Prostate gland (tissue), 2 donors: ENCODE measurements around the gene LPAR2.

Experiments
- POLR2A ChIP-seq: fragments of 450-650 bp; IDR thresholded peaks from one replicate; pipeline ENCODE4 v1.6.1; 2016; ENCODE audit warnings: antibody characterized with exemption, mild to moderate bottlenecking
- POLR2AphosphoS5 ChIP-seq: sonication (generic); formaldehyde crosslinking; IDR thresholded peaks from one replicate; pipeline ENCODE4 v1.6.1; 2017; ENCODE audit warnings: antibody characterized with exemption
- TF ChIP-seq, protein P1 (sequence below), 4 experiments: fragments of 200-600 bp in 2 of 4; fragments of 450-650 bp in 2 of 4; sonication (generic) in 2 of 4; IDR thresholded peaks; 1 replicate in 3 of 4; 2 replicates in 1 of 4; pipeline ENCODE4 v1.5.1; 2016 to 2019; ENCODE audit warnings: antibody characterized with exemption in 4 of 4, mild to moderate bottlenecking in 2 of 4, moderate library complexity in 2 of 4

DNA sequence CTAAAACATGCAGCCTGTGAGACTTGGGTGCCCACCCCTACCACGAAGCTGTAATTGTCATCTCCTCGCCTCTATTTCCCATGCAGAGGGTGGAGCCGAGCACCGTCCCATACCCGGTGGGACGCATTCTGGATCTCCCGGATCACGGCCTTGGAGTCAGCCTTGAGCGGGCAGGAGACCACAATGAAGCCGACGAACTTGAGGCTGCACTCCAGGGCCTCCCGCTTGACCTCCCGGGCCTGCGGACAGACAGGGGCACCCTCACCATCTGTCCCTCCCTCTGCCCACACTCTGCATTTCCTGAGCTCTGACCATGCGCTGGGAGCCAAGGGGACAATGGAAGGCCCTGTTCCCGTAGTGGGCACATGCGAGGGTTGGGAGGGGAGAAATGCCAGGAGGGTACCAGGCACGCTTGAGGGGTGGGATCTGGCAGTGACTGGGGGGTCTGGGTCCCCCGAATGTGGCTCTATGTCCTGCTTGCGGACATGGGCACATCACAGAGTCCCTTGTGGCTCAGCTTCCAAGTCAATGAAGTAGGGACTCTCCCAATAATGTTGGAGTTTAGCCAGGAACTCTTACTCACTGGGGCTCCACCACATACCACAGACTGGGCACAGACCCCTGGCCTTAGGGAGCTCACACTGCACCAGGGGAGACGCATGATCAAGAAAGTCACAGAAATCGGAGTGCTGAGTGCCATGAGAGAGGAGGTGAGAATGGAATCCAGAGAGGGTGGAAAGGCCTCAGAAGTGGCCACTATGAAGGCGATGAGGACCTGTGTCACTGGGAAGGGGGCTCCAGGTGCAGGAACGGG lies 24.7 kb upstream of the LPAR2 start:
- TF ChIP-seq POLR2AphosphoS5 = no peak
- TF ChIP-seq, protein P1, sequence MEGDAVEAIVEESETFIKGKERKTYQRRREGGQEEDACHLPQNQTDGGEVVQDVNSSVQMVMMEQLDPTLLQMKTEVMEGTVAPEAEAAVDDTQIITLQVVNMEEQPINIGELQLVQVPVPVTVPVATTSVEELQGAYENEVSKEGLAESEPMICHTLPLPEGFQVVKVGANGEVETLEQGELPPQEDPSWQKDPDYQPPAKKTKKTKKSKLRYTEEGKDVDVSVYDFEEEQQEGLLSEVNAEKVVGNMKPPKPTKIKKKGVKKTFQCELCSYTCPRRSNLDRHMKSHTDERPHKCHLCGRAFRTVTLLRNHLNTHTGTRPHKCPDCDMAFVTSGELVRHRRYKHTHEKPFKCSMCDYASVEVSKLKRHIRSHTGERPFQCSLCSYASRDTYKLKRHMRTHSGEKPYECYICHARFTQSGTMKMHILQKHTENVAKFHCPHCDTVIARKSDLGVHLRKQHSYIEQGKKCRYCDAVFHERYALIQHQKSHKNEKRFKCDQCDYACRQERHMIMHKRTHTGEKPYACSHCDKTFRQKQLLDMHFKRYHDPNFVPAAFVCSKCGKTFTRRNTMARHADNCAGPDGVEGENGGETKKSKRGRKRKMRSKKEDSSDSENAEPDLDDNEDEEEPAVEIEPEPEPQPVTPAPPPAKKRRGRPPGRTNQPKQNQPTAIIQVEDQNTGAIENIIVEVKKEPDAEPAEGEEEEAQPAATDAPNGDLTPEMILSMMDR (IDR thresholded peaks at IDR 0.05) = no peak
- no peak for TF ChIP-seq POLR2A
